MM.1S (cell line): Measurements from ENCODE around the gene CNP.

ENCODE experiments used
- DNase-seq: peaks from one replicate; pipeline ENCODE4 v3.0.0-alpha.2; 2015
- H2AFZ ChIP-seq: fragments of 300-600 bp; sonication (generic); 2 replicates; pipeline ENCODE4 v1.6.0; 2016; ENCODE audit warnings: antibody characterized with exemption, low read length
- H3F3A ChIP-seq: fragments of 300-600 bp; sonication (generic); 2 replicates; pipeline ENCODE4 v1.6.1; 2016; ENCODE audit warnings: mild to moderate bottlenecking, antibody characterized with exemption, low read length, moderate library complexity, mixed read lengths; ENCODE audit not compliant: insufficient read depth
- H3K27ac ChIP-seq: fragments of 300-600 bp; sonication (generic); 2 replicates; pipeline ENCODE4 v1.5.1; 2016; ENCODE audit warnings: mild to moderate bottlenecking, low read length
- H3K27me3 ChIP-seq: fragments of 300-600 bp; sonication (generic); replicated peaks from 2 replicates; pipeline ENCODE4 v1.6.0; 2016; ENCODE audit warnings: low read length; ENCODE audit not compliant: insufficient read depth
- H3K36me3 ChIP-seq: fragments of 300-600 bp; sonication (generic); replicated peaks from 2 replicates; pipeline ENCODE4 v1.6.1; 2016; ENCODE audit warnings: mild to moderate bottlenecking, low read length, mixed read lengths; ENCODE audit not compliant: insufficient read depth
- H3K4me1 ChIP-seq: fragments of 300-600 bp; sonication (generic); 2 replicates; pipeline ENCODE4 v1.6.1; 2016; ENCODE audit warnings: low read length, mixed read lengths
- H3K4me2 ChIP-seq: fragments of 300-600 bp; sonication (generic); 2 replicates; pipeline ENCODE4 v1.6.0; 2016; ENCODE audit warnings: low read depth, low read length
- H3K4me3 ChIP-seq: fragments of 300-600 bp; sonication (generic); 2 replicates; pipeline ENCODE4 v1.5.1; 2016; ENCODE audit warnings: low read length, mixed read lengths
- H3K79me2 ChIP-seq: fragments of 300-600 bp; sonication (generic); 2 replicates; pipeline ENCODE4 v1.6.1; 2016; ENCODE audit warnings: mixed run types, low read length, mixed read lengths
- H3K9ac ChIP-seq: fragments of 300-600 bp; sonication (generic); 2 replicates; pipeline ENCODE4 v1.6.1; 2016; ENCODE audit warnings: low read length, mixed read lengths
- H3K9me2 ChIP-seq: fragments of 300-600 bp; sonication (generic); replicated peaks from 2 replicates; pipeline ENCODE4 v1.6.1; 2016; ENCODE audit warnings: mild to moderate bottlenecking, low read length, mixed read lengths; ENCODE audit not compliant: insufficient read depth
- H3K9me3 ChIP-seq: fragments of 300-600 bp; sonication (generic); replicated peaks from 2 replicates; pipeline ENCODE4 v1.6.1; 2016; ENCODE audit warnings: mild to moderate bottlenecking, low read length, mixed read lengths; ENCODE audit not compliant: insufficient read depth
- H4K20me1 ChIP-seq: fragments of 300-600 bp; sonication (generic); 2 replicates; pipeline ENCODE4 v1.6.1; 2016; ENCODE audit warnings: mild to moderate bottlenecking, low read length, moderate library complexity, mixed read lengths; ENCODE audit not compliant: insufficient read depth
- EZH2 ChIP-seq: fragments of 300-600 bp; sonication (generic); optimal IDR thresholded peaks from 2 replicates; pipeline ENCODE3; 2017; ENCODE audit warnings: low read depth, mild to moderate bottlenecking, antibody characterized with exemption, low read length, mixed read lengths
- EZH2phosphoT487 ChIP-seq: fragments of 300-600 bp; sonication (generic); IDR thresholded peaks from 2 replicates; pipeline ENCODE4 v1.6.1; 2018; ENCODE audit warnings: antibody characterized with exemption, low read length
- TF ChIP-seq, protein P1 (sequence below): fragments of 300-600 bp; sonication (generic); IDR thresholded peaks from 2 replicates; pipeline ENCODE4 v1.5.1; 2016; ENCODE audit warnings: antibody characterized with exemption, low read length, mixed read lengths

The CNP gene

DNA sequence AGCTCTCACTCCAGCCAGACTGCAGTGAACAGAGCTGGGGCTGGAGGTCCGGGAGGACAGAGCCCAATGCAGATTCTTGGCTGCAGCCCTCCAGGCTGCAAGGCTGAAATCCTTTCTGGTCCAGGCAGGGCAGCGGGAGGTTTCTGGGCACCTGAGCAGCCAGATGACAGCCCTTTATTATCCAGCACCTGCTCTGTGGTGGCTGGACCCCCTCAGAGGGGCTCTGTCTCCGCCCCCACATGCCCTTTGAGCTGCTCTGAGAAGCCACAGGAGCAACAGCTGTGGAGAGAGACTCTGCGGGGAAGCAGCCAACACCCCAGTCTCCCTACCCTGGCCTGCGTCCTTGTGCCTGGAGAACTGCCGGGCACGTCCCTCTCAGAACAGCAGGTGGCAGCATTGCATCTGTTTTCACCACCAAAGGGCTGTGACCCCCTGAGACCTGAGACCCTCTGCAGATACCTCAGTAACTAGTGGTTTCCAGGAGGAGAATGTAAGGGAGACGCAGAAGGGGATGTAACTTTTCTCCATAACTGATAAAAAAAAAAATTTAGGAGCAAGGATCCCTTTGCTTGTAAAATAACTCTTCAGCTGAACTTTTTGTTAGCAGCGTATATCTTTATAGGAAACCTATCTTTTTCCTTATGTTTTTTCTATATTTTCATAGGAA, 3.7 kb upstream of the CNP start:
- Histone ChIP-seq H3K9me2 (no peaks in the 10 kb centered on the region), H3K4me3 (no peak overlapping the region), H3K9ac (no peak overlapping the region), H3K27me3 (no peaks in the 10 kb centered on the region), H4K20me1 (no peaks in the 10 kb centered on the region), H3K36me3 (0 out of 2 replicates have a peak, but pooled peaks cover 2% of the 10 kb centered on the region), H3K4me2 (0 out of 2 replicates have a peak overlapping the region, but pooled peaks have one; percentile 5), H2AFZ (peak overlapping the region; percentile 40; the same call in 1 of the 2 replicates), H3K79me2 (peaks cover 12% of the 10 kb centered on the region), H3F3A (peaks cover 16% of the 10 kb centered on the region), H3K9me3 (no peaks in the 10 kb centered on the region), H3K4me1 (peaks cover 17% of the 10 kb centered on the region), H3K27ac (no peak overlapping the region)
- TF ChIP-seq EZH2phosphoT487 (no peak), EZH2 (no peak)
- TF ChIP-seq, protein P1, sequence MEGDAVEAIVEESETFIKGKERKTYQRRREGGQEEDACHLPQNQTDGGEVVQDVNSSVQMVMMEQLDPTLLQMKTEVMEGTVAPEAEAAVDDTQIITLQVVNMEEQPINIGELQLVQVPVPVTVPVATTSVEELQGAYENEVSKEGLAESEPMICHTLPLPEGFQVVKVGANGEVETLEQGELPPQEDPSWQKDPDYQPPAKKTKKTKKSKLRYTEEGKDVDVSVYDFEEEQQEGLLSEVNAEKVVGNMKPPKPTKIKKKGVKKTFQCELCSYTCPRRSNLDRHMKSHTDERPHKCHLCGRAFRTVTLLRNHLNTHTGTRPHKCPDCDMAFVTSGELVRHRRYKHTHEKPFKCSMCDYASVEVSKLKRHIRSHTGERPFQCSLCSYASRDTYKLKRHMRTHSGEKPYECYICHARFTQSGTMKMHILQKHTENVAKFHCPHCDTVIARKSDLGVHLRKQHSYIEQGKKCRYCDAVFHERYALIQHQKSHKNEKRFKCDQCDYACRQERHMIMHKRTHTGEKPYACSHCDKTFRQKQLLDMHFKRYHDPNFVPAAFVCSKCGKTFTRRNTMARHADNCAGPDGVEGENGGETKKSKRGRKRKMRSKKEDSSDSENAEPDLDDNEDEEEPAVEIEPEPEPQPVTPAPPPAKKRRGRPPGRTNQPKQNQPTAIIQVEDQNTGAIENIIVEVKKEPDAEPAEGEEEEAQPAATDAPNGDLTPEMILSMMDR = peak; percentile 92
- DNase-seq = peak; percentile 69

DNA sequence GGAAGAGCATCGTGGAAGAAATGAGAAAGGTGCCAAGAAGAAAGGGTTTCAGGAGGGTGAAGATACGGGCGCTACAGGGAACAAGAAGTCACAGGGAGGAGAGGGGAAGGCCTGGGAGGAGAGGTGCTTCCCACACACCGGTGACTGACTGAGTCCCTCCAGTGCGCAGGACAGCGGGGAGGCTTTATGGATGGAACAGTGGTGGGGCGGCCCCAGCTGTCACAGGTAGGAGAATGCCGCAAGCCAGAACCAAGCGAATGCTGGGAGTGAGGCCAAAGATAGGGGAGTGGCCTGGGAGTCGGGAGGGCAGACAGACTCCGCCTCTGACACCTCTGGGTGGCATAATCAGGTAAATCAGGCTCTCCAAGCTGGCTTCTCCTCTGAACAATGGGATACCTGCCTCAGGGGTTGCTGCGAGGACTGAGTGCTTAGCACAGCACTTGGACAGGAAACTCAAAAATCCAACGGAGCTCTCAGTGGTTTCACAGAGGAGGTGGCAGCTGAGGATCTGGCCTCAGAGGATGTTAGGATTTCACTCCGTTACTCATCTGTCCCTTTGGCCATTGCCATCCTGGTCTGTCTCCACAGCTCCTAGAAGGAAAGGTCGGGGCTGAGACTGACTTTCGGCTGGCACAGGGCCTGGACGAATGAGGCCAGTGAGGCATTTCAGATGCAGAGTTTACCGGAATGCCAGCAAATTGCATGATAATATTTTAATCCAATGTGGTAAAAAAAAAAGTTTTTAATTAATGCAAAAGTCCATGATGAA, 717 bp upstream of the CNP start:
- Histone ChIP-seq H3K9me2 (no peaks in the 10 kb centered on the region), H2AFZ (peak overlapping the region; percentile 73), H3K4me3 (peak overlapping the region; percentile 82), H3K4me1 (peaks cover 19% of the 10 kb centered on the region), H3K27me3 (no peaks in the 10 kb centered on the region), H3K27ac (peak overlapping the region; percentile 59; the same call in 1 of the 2 replicates), H3K4me2 (peak overlapping the region; percentile 89), H3F3A (peaks cover 16% of the 10 kb centered on the region), H3K36me3 (0 out of 2 replicates have a peak, but pooled peaks cover 4% of the 10 kb centered on the region), H4K20me1 (no peaks in the 10 kb centered on the region), H3K9me3 (no peaks in the 10 kb centered on the region), H3K79me2 (peaks cover 42% of the 10 kb centered on the region), H3K9ac (peak overlapping the region; percentile 85; the same call in 1 of the 2 replicates)
- TF ChIP-seq, protein P1 = no peak
- TF ChIP-seq EZH2 = no peak
- peak; percentile 90 for DNase-seq

DNA sequence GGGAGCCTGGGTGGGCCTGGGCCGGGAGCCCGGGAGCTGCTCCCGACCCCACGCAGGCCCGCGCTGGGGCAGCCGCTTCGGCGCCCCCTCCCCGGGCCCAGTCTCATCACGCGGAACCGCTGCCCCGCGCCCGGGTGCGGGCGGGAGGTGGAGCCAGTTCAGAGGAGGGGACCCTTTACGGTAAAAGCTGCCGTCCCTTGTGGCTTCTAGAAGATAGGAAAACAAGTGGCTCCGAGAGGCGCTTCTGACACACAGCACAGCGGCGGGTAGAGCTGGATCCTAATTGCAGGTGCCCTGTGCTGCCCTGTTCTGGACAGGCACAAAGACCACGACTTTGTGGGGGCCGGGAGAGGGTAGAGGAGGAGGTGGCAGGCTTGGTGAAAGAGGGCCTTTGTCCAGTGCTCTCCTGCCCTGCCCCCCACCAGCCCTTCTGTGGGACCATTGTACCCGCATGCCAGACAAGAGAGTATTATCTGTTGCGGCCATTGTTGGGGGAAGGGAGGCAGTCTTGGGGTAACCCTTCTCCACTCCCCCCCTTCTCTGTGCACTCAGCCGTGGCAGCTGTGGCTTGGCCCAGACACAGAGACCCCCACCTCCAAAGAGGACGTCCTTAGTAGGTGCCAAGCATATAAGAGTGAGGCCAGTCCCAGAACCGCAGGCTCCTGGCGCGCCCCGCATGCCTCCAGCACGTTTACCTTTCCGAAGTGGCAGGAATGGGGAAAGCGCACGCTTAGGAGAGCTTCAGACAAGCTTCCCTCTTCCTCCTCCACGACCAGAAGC, 736 bp downstream of the CNP start:
- H3K9me2 ChIP-seq = no peaks in the 10 kb centered on the region
- DNase-seq = peak; percentile 34
- H3K4me1 ChIP-seq = peaks cover 18% of the 10 kb centered on the region
- H3F3A ChIP-seq = peaks cover 16% of the 10 kb centered on the region
- H4K20me1 ChIP-seq = no peaks in the 10 kb centered on the region
- H3K27ac ChIP-seq = peak overlapping the region; percentile 65; the same call in 1 of the 2 replicates
- H3K9me3 ChIP-seq = no peaks in the 10 kb centered on the region
- peaks cover 54% of the 10 kb centered on the region for H3K79me2 ChIP-seq
- no peaks in the 10 kb centered on the region for H3K27me3 ChIP-seq
- H3K36me3 ChIP-seq = 0 out of 2 replicates have a peak, but pooled peaks cover 4% of the 10 kb centered on the region
- peak overlapping the region; percentile 82 for H3K4me3 ChIP-seq
- peak overlapping the region; percentile 84 for H2AFZ ChIP-seq
- H3K9ac ChIP-seq = peak overlapping the region; percentile 85
- H3K4me2 ChIP-seq = peak overlapping the region; percentile 90
- TF ChIP-seq EZH2phosphoT487 (no peak), EZH2 (no peak)
- TF ChIP-seq, protein P1 = no peak
